ENCODE results near the gene C3orf80. TPM values are rescaled to one million over a fixed set of nuclear protein-coding genes. Genes with fewer than 3 reads are reported as not detected.

The C3orf80 gene
- total RNA-seq, 1 donor from 2014 or later: not detected

Other genes with a start within 250 kb of the C3orf80 start
- gene IL12A, start 236.6 kb upstream of the C3orf80 start, total RNA-seq: 0.52 TPM
- gene IFT80, start 173.8 kb downstream of the C3orf80 start, total RNA-seq: 19.8 TPM
- 36.5 TPM for gene SMC4, start 174.2 kb downstream of the C3orf80 start, total RNA-seq
- 6.3 TPM for gene TRIM59, start 224.4 kb downstream of the C3orf80 start, total RNA-seq